PFSK-1 (cell line): ENCODE measurements around the gene C17orf107.

Experiments used
- POLR2AphosphoS5 ChIP-seq: IDR thresholded peaks from 2 replicates; pipeline ENCODE4 v1.6.1; 2012; ENCODE audit warnings: low read depth, mild to moderate bottlenecking, control low read depth, low read length, moderate library complexity
- TAF1 ChIP-seq: IDR thresholded peaks from 2 replicates; pipeline ENCODE4 v1.6.1; 2012; ENCODE audit warnings: low read length, control low read depth, borderline replicate concordance; ENCODE audit not compliant: insufficient read depth
- TF ChIP-seq, protein P1 (sequence below), 2 experiments: IDR thresholded peaks; 2 replicates each; pipeline versions ENCODE4 v1.6.1 to v1.8.0; 2011 to 2012; ENCODE audit warnings: low read depth in 2 of 2, low read length in 2 of 2, control low read depth in 1 of 2, inconsistent platforms in 1 of 2, mild to moderate bottlenecking in 1 of 2, moderate library complexity in 1 of 2; ENCODE audit not compliant: insufficient read depth in 1 of 2

DNA sequence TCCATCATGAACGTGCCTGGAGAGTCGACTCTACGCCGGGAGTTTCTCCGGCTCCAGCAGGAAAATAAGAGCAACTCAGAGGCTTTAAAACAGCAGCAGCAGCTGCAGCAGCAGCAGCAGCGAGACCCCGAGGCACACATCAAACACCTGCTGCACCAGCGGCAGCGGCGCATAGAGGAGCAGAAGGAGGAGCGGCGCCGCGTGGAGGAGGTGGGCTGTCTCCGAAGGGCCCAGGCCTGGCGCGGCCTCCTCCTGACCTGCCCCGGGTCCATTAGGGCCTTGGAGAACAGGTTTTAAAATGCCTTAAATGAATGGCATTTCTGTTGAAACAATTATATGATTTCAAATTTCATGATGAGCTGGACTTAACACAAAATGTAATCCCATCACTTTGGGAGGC lies 11.8 kb upstream of the C17orf107 start:
- TF ChIP-seq TAF1 (no peak), POLR2AphosphoS5 (no peak)
- TF ChIP-seq, protein P1, sequence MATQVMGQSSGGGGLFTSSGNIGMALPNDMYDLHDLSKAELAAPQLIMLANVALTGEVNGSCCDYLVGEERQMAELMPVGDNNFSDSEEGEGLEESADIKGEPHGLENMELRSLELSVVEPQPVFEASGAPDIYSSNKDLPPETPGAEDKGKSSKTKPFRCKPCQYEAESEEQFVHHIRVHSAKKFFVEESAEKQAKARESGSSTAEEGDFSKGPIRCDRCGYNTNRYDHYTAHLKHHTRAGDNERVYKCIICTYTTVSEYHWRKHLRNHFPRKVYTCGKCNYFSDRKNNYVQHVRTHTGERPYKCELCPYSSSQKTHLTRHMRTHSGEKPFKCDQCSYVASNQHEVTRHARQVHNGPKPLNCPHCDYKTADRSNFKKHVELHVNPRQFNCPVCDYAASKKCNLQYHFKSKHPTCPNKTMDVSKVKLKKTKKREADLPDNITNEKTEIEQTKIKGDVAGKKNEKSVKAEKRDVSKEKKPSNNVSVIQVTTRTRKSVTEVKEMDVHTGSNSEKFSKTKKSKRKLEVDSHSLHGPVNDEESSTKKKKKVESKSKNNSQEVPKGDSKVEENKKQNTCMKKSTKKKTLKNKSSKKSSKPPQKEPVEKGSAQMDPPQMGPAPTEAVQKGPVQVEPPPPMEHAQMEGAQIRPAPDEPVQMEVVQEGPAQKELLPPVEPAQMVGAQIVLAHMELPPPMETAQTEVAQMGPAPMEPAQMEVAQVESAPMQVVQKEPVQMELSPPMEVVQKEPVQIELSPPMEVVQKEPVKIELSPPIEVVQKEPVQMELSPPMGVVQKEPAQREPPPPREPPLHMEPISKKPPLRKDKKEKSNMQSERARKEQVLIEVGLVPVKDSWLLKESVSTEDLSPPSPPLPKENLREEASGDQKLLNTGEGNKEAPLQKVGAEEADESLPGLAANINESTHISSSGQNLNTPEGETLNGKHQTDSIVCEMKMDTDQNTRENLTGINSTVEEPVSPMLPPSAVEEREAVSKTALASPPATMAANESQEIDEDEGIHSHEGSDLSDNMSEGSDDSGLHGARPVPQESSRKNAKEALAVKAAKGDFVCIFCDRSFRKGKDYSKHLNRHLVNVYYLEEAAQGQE (IDR thresholded peaks at IDR 0.05; ENCODE audit: insufficient read depth in 1 of 2, low read depth in 2 of 2, low read length in 2 of 2), result no peak
